Mononuclear cell (primary cell): ENCODE results near the gene SLC4A5. TPM values are rescaled to one million over a fixed set of nuclear protein-coding genes. Genes with fewer than 3 reads are reported as not detected.

Experiments
- H3K27me3 ChIP-seq: 2 replicates; pipeline ENCODE4 v1.6.0; 2011; ENCODE audit warnings: low read length, control low read depth; ENCODE audit not compliant: insufficient read depth
- H3K4me1 ChIP-seq: 2 replicates; pipeline ENCODE4 v1.5.1; 2011; ENCODE audit warnings: mild to moderate bottlenecking, low read length, control low read depth; ENCODE audit not compliant: insufficient read depth
- H3K4me3 ChIP-seq: 2 replicates; pipeline ENCODE4 v1.5.1; 2011; ENCODE audit warnings: mild to moderate bottlenecking, low read length, moderate library complexity
- H3K9me3 ChIP-seq: 2 replicates; pipeline ENCODE4 v1.5.1; 2011; ENCODE audit warnings: low read depth, mild to moderate bottlenecking, control low read depth, low read length
- total RNA-seq: library from RNA; depleted of rRNA; stranded (reverse); fragments of >200 nt; gene quantifications from one replicate; pipeline ENCODE4 v1.2.3, GENCODE V29; 2012

SLC4A5 gene
- total RNA-seq, 1 donor, result 6.7 TPM

- Histone ChIP-seq H3K9me3 (no peaks in the 10 kb centered on the region), H3K4me3 (no peak overlapping the region), H3K4me1 (no peaks in the 10 kb centered on the region), H3K27me3 (no peaks in the 10 kb centered on the region)
These were observed 29.7 kb downstream of the SLC4A5 start for GRCh38 chr2:74313497-74313896.

- Histone ChIP-seq H3K27me3 (no peaks in the 10 kb centered on the region), H3K9me3 (no peaks in the 10 kb centered on the region), H3K4me3 (no peak overlapping the region), H3K4me1 (no peaks in the 10 kb centered on the region)
These were observed 30.3 kb downstream of the SLC4A5 start for GRCh38 chr2:74312913-74313312.

- H3K27me3 ChIP-seq, result no peaks in the 10 kb centered on the region
- no peaks in the 10 kb centered on the region for H3K4me1 ChIP-seq
- no peak overlapping the region for H3K4me3 ChIP-seq
- no peaks in the 10 kb centered on the region for H3K9me3 ChIP-seq
These were observed 35.5 kb downstream of the SLC4A5 start for GRCh38 chr2:74307720-74308119.

GRCh38 chr2:74304332-74305148 is 38.7 kb downstream of the SLC4A5 start:
- Histone ChIP-seq H3K4me3 (no peak overlapping the region), H3K4me1 (no peaks in the 10 kb centered on the region), H3K9me3 (no peaks in the 10 kb centered on the region), H3K27me3 (no peaks in the 10 kb centered on the region)

- Histone ChIP-seq H3K4me1 (no peaks in the 10 kb centered on the region), H3K27me3 (no peaks in the 10 kb centered on the region), H3K9me3 (no peaks in the 10 kb centered on the region), H3K4me3 (no peak overlapping the region)
These were observed 40.4 kb downstream of the SLC4A5 start for GRCh38 chr2:74302865-74303264.

GRCh38 chr2:74301262-74301661 is 42.0 kb downstream of the SLC4A5 start:
- Histone ChIP-seq H3K4me1 (no peaks in the 10 kb centered on the region), H3K4me3 (no peak overlapping the region)

GRCh38 chr2:74300506-74300905 is 42.7 kb downstream of the SLC4A5 start:
- H3K9me3 ChIP-seq, result no peaks in the 10 kb centered on the region

More at GRCh38 chr2:74301262-74301661, 42.0 kb downstream of the SLC4A5 start:
- H3K27me3 ChIP-seq, result no peaks in the 10 kb centered on the region
- H3K9me3 ChIP-seq, result no peaks in the 10 kb centered on the region

GRCh38 chr2:74297950-74298349 is 45.3 kb downstream of the SLC4A5 start:
- Histone ChIP-seq H3K4me1 (no peaks in the 10 kb centered on the region), H3K9me3 (no peaks in the 10 kb centered on the region), H3K27me3 (no peaks in the 10 kb centered on the region), H3K4me3 (no peak overlapping the region)

More at GRCh38 chr2:74300506-74300905, 42.7 kb downstream of the SLC4A5 start:
- Histone ChIP-seq H3K27me3 (no peaks in the 10 kb centered on the region), H3K4me1 (no peaks in the 10 kb centered on the region), H3K4me3 (no peak overlapping the region)

GRCh38 chr2:74297391-74297790 is 45.8 kb downstream of the SLC4A5 start:
- Histone ChIP-seq H3K4me1 (no peaks in the 10 kb centered on the region), H3K4me3 (no peak overlapping the region), H3K9me3 (no peaks in the 10 kb centered on the region), H3K27me3 (no peaks in the 10 kb centered on the region)

GRCh38 chr2:74293191-74293991 is 49.8 kb downstream of the SLC4A5 start:
- Histone ChIP-seq H3K4me1 (peaks cover 20% of the 10 kb centered on the region), H3K9me3 (no peaks in the 10 kb centered on the region), H3K27me3 (no peaks in the 10 kb centered on the region), H3K4me3 (no peak overlapping the region)

GRCh38 chr2:74292751-74293150 is 50.5 kb downstream of the SLC4A5 start:
- Histone ChIP-seq H3K27me3 (no peaks in the 10 kb centered on the region), H3K4me3 (no peak overlapping the region), H3K4me1 (peaks cover 20% of the 10 kb centered on the region), H3K9me3 (no peaks in the 10 kb centered on the region)

- H3K9me3 ChIP-seq, result no peaks in the 10 kb centered on the region
- no peak overlapping the region for H3K4me3 ChIP-seq
- peaks cover 20% of the 10 kb centered on the region for H3K4me1 ChIP-seq
- no peaks in the 10 kb centered on the region for H3K27me3 ChIP-seq
These were observed 51.2 kb downstream of the SLC4A5 start for GRCh38 chr2:74291886-74292621.

- Histone ChIP-seq H3K4me3 (no peak overlapping the region), H3K27me3 (no peaks in the 10 kb centered on the region)
These were observed 52.0 kb downstream of the SLC4A5 start for GRCh38 chr2:74291218-74291544.

GRCh38 chr2:74290466-74291217 is 52.6 kb downstream of the SLC4A5 start:
- no peaks in the 10 kb centered on the region for H3K9me3 ChIP-seq
- H3K27me3 ChIP-seq, result no peaks in the 10 kb centered on the region
- peaks cover 20% of the 10 kb centered on the region for H3K4me1 ChIP-seq
- H3K4me3 ChIP-seq, result no peak overlapping the region

More at GRCh38 chr2:74291218-74291544, 52.0 kb downstream of the SLC4A5 start:
- no peaks in the 10 kb centered on the region for H3K9me3 ChIP-seq
- H3K4me1 ChIP-seq, result peaks cover 20% of the 10 kb centered on the region
